GOT3 (cell line): ENCODE data around the gene RPA4.
"Not testable (repeated sequence)": the region's sequence is repeated elsewhere in the genome, so short reads cannot be mapped to it uniquely, and the experiment has no call there.

Source experiments
- DNase-seq: peaks from one replicate; lab custom pipeline; 2025; ENCODE audit warnings: mixed read lengths; lab: John Stamatoyannopoulos, UW

RPA4 gene

GRCh38 chrX:96883608-96884007 is at the start of gene RPA4:
TSS of gene RPA4 (plus strand) at chrX:96883908. CDS start at chrX:96884311, 403 bp downstream.
- DNase-seq = no peak

GRCh38 chrX:96834137-96834536 is 49.6 kb upstream of the RPA4 start:
- DNase-seq = no peak

GRCh38 chrX:96835660-96836289 is 47.9 kb upstream of the RPA4 start:
- DNase-seq = no peak

GRCh38 chrX:96837808-96838207 is 45.9 kb upstream of the RPA4 start:
- DNase-seq = no peak

GRCh38 chrX:96838537-96838936 is 45.2 kb upstream of the RPA4 start:
- no peak for DNase-seq

GRCh38 chrX:96841325-96841724 is 42.4 kb upstream of the RPA4 start:
- DNase-seq = no peak

GRCh38 chrX:96841866-96842265 is 41.8 kb upstream of the RPA4 start:
- DNase-seq = not testable (repeated sequence)

GRCh38 chrX:96843566-96843965 is 40.1 kb upstream of the RPA4 start:
- no peak for DNase-seq

GRCh38 chrX:96846841-96847240 is 36.9 kb upstream of the RPA4 start:
- DNase-seq = no peak

- DNase-seq = not testable (repeated sequence)
Observed at GRCh38 chrX:96859422-96859821, 24.3 kb upstream of the RPA4 start.

GRCh38 chrX:96861218-96861617 is 22.5 kb upstream of the RPA4 start:
- DNase-seq = no peak

- no peak for DNase-seq
Observed at GRCh38 chrX:96861661-96862060, 22.0 kb upstream of the RPA4 start.

GRCh38 chrX:96884027-96884426 is 319 bp downstream of the RPA4 start:
- DNase-seq = no peak

GRCh38 chrX:96889726-96890125 is 6.0 kb downstream of the RPA4 start:
- no peak for DNase-seq

- no peak for DNase-seq
Observed at GRCh38 chrX:96906741-96907140, 23.0 kb downstream of the RPA4 start.

- DNase-seq = no peak
Observed at GRCh38 chrX:96907516-96908272, 24.0 kb downstream of the RPA4 start.

- no peak for DNase-seq
Observed at GRCh38 chrX:96909291-96909690, 25.6 kb downstream of the RPA4 start.

GRCh38 chrX:96918864-96919263 is 35.2 kb downstream of the RPA4 start:
- no peak for DNase-seq

GRCh38 chrX:96919672-96920071 is 36.0 kb downstream of the RPA4 start:
- no peak for DNase-seq

- no peak for DNase-seq
Observed at GRCh38 chrX:96924581-96924980, 40.9 kb downstream of the RPA4 start.

GRCh38 chrX:96929036-96929435 is 45.3 kb downstream of the RPA4 start:
- no peak for DNase-seq
